ENCODE measurements around the gene CD7.

DNA sequence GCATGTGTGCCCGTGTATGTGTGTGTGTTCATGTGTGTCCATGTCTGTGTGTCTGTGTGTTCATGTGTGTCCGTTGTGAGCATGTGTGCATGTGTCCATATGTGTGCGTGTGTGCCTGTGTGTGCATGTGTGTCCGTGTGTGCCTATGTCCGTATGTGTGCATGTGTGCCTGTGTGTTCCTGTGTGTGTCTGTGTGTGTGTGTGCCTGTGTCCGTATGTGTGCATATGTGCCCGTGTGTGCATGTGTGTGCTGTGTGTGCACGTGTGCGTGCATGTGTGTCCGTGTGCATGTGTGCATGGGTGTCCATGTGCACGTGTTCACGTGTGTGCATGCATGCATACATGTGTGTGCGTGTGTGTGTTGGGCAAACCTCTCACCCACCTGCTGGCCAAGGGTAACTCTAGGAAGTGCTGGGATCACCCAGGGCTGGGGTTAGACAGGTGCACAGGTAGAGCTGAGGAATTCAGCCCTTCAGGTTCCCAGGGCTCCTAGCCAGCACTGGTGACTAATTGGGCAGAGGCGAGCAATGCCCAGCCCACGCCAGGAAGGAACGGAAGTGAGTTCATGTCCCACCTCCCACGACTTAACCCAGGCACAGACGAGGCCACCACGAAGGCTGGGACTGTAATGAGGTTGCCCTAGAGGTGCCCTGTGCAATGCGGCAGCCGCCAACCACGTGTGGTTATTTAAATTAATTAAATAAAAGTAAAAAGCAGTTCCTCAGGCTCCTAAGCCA is 35.7 kb downstream of the CD7 start:
- no peak for TF ChIP-seq EZH2phosphoT487 (IDR thresholded peaks at IDR 0.05; ENCODE audit: low read depth)
- TF ChIP-seq, protein P1, sequence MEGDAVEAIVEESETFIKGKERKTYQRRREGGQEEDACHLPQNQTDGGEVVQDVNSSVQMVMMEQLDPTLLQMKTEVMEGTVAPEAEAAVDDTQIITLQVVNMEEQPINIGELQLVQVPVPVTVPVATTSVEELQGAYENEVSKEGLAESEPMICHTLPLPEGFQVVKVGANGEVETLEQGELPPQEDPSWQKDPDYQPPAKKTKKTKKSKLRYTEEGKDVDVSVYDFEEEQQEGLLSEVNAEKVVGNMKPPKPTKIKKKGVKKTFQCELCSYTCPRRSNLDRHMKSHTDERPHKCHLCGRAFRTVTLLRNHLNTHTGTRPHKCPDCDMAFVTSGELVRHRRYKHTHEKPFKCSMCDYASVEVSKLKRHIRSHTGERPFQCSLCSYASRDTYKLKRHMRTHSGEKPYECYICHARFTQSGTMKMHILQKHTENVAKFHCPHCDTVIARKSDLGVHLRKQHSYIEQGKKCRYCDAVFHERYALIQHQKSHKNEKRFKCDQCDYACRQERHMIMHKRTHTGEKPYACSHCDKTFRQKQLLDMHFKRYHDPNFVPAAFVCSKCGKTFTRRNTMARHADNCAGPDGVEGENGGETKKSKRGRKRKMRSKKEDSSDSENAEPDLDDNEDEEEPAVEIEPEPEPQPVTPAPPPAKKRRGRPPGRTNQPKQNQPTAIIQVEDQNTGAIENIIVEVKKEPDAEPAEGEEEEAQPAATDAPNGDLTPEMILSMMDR (IDR thresholded peaks at IDR 0.05; ENCODE audit: low read depth, low read length): no peak
